Sciatic nerve (tissue), 2 donors: ENCODE measurements around the gene PAPLN. TPM values are rescaled to one million over a fixed set of nuclear protein-coding genes. Genes with fewer than 3 reads are reported as not detected.
A peak's percentile ranks its signal among the peaks of the same experiment; 100 is the strongest.
"Not testable (repeated sequence)": the region's sequence is repeated elsewhere in the genome, so short reads cannot be mapped to it uniquely, and the experiment has no call there.

Experiments used
- ATAC-seq: fragments of 200-7000 bp; cut with Tn5 transposase; one replicate; pipeline ENCODE4 v1.9.1; 2020; ENCODE audit warnings: mild to moderate bottlenecking, moderate library complexity
- DNase-seq: peaks from one replicate; pipeline ENCODE4 v3.0.0-alpha.2; 2020; ENCODE audit warnings: low spot score
- intact Hi-C: fragments of 100-400 bp; cut with DNase I; formaldehyde crosslinking; loops from one replicate; pipeline ENCODE4 v1.14.2; 2022
- total RNA-seq: library from RNA; stranded (reverse); fragmentation: NEBNext Ultra II Directional; extraction: Animal tissue kit (Norgen Biotek cat#: 25700); gene quantifications from one replicate; pipeline ENCODE4 v1.2.1, GENCODE V29; 2021
- donor health status: DM: no; HTN: no; CAD: no.
- donor health status: DM: no; HTN: no; CAD: no.

Gene PAPLN
- 115 TPM for total RNA-seq

GRCh38 chr14:73237219-73237785, at the start of gene PAPLN:
TSS of gene PAPLN (plus strand) at chr14:73237506. CDS start at chr14:73239779, 2,273 bp downstream.
- intact Hi-C loops: no loop called here
- peak; percentile 41 for ATAC-seq
- DNase-seq: no peak

GRCh38 chr14:73188501-73188911, 48.8 kb upstream of the PAPLN start:
- intact Hi-C loops: no loop called here
- ATAC-seq (no peak), DNase-seq (no peak)

GRCh38 chr14:73189651-73190050, 47.7 kb upstream of the PAPLN start:
- DNase-seq: no peak
- intact Hi-C loops: no loop called here
- ATAC-seq: peak; percentile 45

- intact Hi-C loops: no loop called here
- DNase-seq (no peak), ATAC-seq (no peak)
Observed at GRCh38 chr14:73191441-73191840, 45.9 kb upstream of the PAPLN start.

GRCh38 chr14:73194306-73194705, 43.0 kb upstream of the PAPLN start:
- DNase-seq, ATAC-seq, intact Hi-C loops: not testable (repeated sequence)

- no peak for ATAC-seq
- DNase-seq: no peak
- intact Hi-C loops: no loop called here
Observed at GRCh38 chr14:73198253-73198652, 39.1 kb upstream of the PAPLN start.

GRCh38 chr14:73203527-73203926, 33.8 kb upstream of the PAPLN start:
- intact Hi-C loops: no loop called here
- DNase-seq (no peak), ATAC-seq (no peak)

GRCh38 chr14:73207615-73208014, 29.7 kb upstream of the PAPLN start:
- DNase-seq: no peak
- ATAC-seq: no peak
- intact Hi-C loops: no loop called here

GRCh38 chr14:73208390-73208789, 28.9 kb upstream of the PAPLN start:
- intact Hi-C loops: no loop called here
- DNase-seq (no peak), ATAC-seq (no peak)

GRCh38 chr14:73208846-73209245, 28.5 kb upstream of the PAPLN start:
- ATAC-seq: no peak
- no peak for DNase-seq

GRCh38 chr14:73209953-73210352, 27.4 kb upstream of the PAPLN start:
- DNase-seq (no peak), ATAC-seq (peak; percentile 67)
- intact Hi-C loops: no loop called here

More at GRCh38 chr14:73208846-73209245, 28.5 kb upstream of the PAPLN start:
- intact Hi-C loops: no loop called here

GRCh38 chr14:73211251-73212040, 25.9 kb upstream of the PAPLN start:
- intact Hi-C loops: no loop called here
- no peak for ATAC-seq

GRCh38 chr14:73216030-73216429, 21.3 kb upstream of the PAPLN start:
- no peak for ATAC-seq
- intact Hi-C loops: no loop called here
- no peak for DNase-seq

More at GRCh38 chr14:73211251-73212040, 25.9 kb upstream of the PAPLN start:
- DNase-seq: no peak

GRCh38 chr14:73217411-73217810, 19.9 kb upstream of the PAPLN start:
- no peak for ATAC-seq
- DNase-seq: no peak
- intact Hi-C loops: no loop called here

GRCh38 chr14:73220061-73220460, 17.2 kb upstream of the PAPLN start:
- no peak for ATAC-seq
- intact Hi-C loops: no loop called here
- DNase-seq: no peak

- DNase-seq (no peak), ATAC-seq (no peak)
- intact Hi-C loops: no loop called here
Observed at GRCh38 chr14:73220634-73221033, 16.7 kb upstream of the PAPLN start.

- no peak for DNase-seq
- ATAC-seq: no peak
- intact Hi-C loops: no loop called here
Observed at GRCh38 chr14:73221945-73222344, 15.4 kb upstream of the PAPLN start.

GRCh38 chr14:73223049-73223448, 14.3 kb upstream of the PAPLN start:
- DNase-seq: no peak

GRCh38 chr14:73225496-73225895, 11.8 kb upstream of the PAPLN start:
- intact Hi-C loops: no loop called here
- ATAC-seq: no peak

More at GRCh38 chr14:73223049-73223448, 14.3 kb upstream of the PAPLN start:
- ATAC-seq: peak; percentile 86
- intact Hi-C loops: no loop called here

More at GRCh38 chr14:73225496-73225895, 11.8 kb upstream of the PAPLN start:
- DNase-seq: no peak
